Measurements from ENCODE around the gene TRIM25.

TRIM25 gene

GRCh38 chr17:56912105-56912999 lies 1.5 kb downstream of the TRIM25 start:
- no peak for TF ChIP-seq CTCF (conservative IDR thresholded peaks at IDR 0.05)
- H3K27ac ChIP-seq = peak overlapping the region; percentile 86; the same call in 1 of the 2 replicates

GRCh38 chr17:56910509-56911235 lies 3.2 kb downstream of the TRIM25 start:
- no peak overlapping the region for H3K27ac ChIP-seq
- no peak for TF ChIP-seq CTCF (conservative IDR thresholded peaks at IDR 0.05)

- TF ChIP-seq CTCF (conservative IDR thresholded peaks at IDR 0.05) = no peak
- no peak overlapping the region for H3K27ac ChIP-seq
Observed at GRCh38 chr17:56909742-56910508, 3.9 kb downstream of the TRIM25 start.

- no peak for TF ChIP-seq CTCF (conservative IDR thresholded peaks at IDR 0.05)
- H3K27ac ChIP-seq = no peak overlapping the region
Observed at GRCh38 chr17:56908001-56908542, 5.8 kb downstream of the TRIM25 start.

- TF ChIP-seq CTCF (conservative IDR thresholded peaks at IDR 0.05) = no peak
- H3K27ac ChIP-seq = no peak overlapping the region
Observed at GRCh38 chr17:56903560-56903959, 10.3 kb downstream of the TRIM25 start.

GRCh38 chr17:56902348-56902747 lies 11.5 kb downstream of the TRIM25 start:
- H3K27ac ChIP-seq = no peak overlapping the region
- TF ChIP-seq CTCF (conservative IDR thresholded peaks at IDR 0.05) = no peak
